Osteoblast (primary cell): Measurements from ENCODE around the gene GAB3. TPM values are rescaled to one million over a fixed set of nuclear protein-coding genes. Genes with fewer than 3 reads are reported as not detected.

Source experiments
- DNase-seq: peaks from one replicate; pipeline ENCODE4 v3.0.0; 2011; ENCODE audit warnings: low spot score, mixed read lengths; ENCODE audit not compliant: insufficient read length; ENCODE audit errors: missing footprints
- H2AFZ ChIP-seq: 2 replicates; pipeline ENCODE4 v1.6.0; 2011; ENCODE audit warnings: mild to moderate bottlenecking, low read length
- H3K27ac ChIP-seq: 2 replicates; pipeline ENCODE4 v1.5.1; 2011; ENCODE audit warnings: mild to moderate bottlenecking, low read depth, low read length, moderate library complexity
- H3K27me3 ChIP-seq: 2 replicates; pipeline ENCODE4 v1.6.0; 2012; ENCODE audit warnings: mild to moderate bottlenecking, control low read depth, inconsistent platforms, low read length, moderate library complexity; ENCODE audit not compliant: insufficient read depth
- H3K36me3 ChIP-seq: 2 replicates; pipeline ENCODE4 v1.5.1; 2011; ENCODE audit warnings: mild to moderate bottlenecking, low read length, control low read depth, moderate library complexity; ENCODE audit not compliant: insufficient read depth
- H3K4me1 ChIP-seq: 2 replicates; pipeline ENCODE4 v1.5.1; 2011; ENCODE audit warnings: mild to moderate bottlenecking, low read length, control low read depth, moderate library complexity; ENCODE audit not compliant: insufficient read depth
- H3K4me2 ChIP-seq: 2 replicates; pipeline ENCODE4 v1.6.0; 2011; ENCODE audit warnings: mild to moderate bottlenecking, low read length; ENCODE audit not compliant: insufficient read depth
- H3K4me3 ChIP-seq: fragments of 200-600 bp; sonication (generic); 3 replicates; pipeline ENCODE4 v1.5.1; 2012; ENCODE audit warnings: mild to moderate bottlenecking, low read length, inconsistent platforms; ENCODE audit not compliant: insufficient read depth
- H3K79me2 ChIP-seq: 2 replicates; pipeline ENCODE4 v1.6.0; 2012; ENCODE audit warnings: mild to moderate bottlenecking, low read length, control low read depth, inconsistent platforms; ENCODE audit not compliant: insufficient read depth
- H3K9me3 ChIP-seq: 2 replicates; pipeline ENCODE4 v1.5.1; 2011; ENCODE audit warnings: low read depth, low read length, control low read depth
- H4K20me1 ChIP-seq: 2 replicates; pipeline ENCODE4 v1.6.0; 2012; ENCODE audit warnings: mild to moderate bottlenecking, low read length, control low read depth; ENCODE audit not compliant: insufficient read depth
- CTCF ChIP-seq: IDR thresholded peaks from 2 replicates; pipeline ENCODE4 v1.5.1; 2011; ENCODE audit warnings: mild to moderate bottlenecking, low read depth, low read length, moderate library complexity; ENCODE audit errors: extremely low read depth
- total RNA-seq: library from RNA; depleted of rRNA; stranded (reverse); fragments of >200 nt; gene quantifications from 2 replicates; pipeline ENCODE4 v1.2.3, GENCODE V29; 2012

The GAB3 gene
- total RNA-seq, 1 donor, result 6.9 TPM

- H3K79me2 ChIP-seq, result no peaks in the 10 kb centered on the region
- H2AFZ ChIP-seq, result no peak overlapping the region
- H3K27ac ChIP-seq, result no peak overlapping the region
- H3K4me3 ChIP-seq, result no peak overlapping the region
- no peak for TF ChIP-seq CTCF
- H4K20me1 ChIP-seq, result peaks cover 4% of the 10 kb centered on the region
- peaks cover 21% of the 10 kb centered on the region for H3K4me1 ChIP-seq
- no peak overlapping the region for H3K4me2 ChIP-seq
- no peak for DNase-seq
- H3K27me3 ChIP-seq, result no peaks in the 10 kb centered on the region
- H3K36me3 ChIP-seq, result peaks cover 40% of the 10 kb centered on the region
- H3K9me3 ChIP-seq, result no peaks in the 10 kb centered on the region
These were observed 25.9 kb upstream of the GAB3 start for GRCh38 chrX:154776753-154777152.

- peaks cover 4% of the 10 kb centered on the region for H4K20me1 ChIP-seq
- DNase-seq, result peak; percentile 89
These were observed 24.8 kb upstream of the GAB3 start for GRCh38 chrX:154775419-154776349.

GRCh38 chrX:154774622-154775021 lies 23.7 kb upstream of the GAB3 start:
- H2AFZ ChIP-seq, result no peak overlapping the region

More at GRCh38 chrX:154775419-154776349, 24.8 kb upstream of the GAB3 start:
- Histone ChIP-seq H3K4me1 (peaks cover 16% of the 10 kb centered on the region), H3K9me3 (no peaks in the 10 kb centered on the region), H2AFZ (no peak overlapping the region), H3K79me2 (peaks cover under 1% of the 10 kb centered on the region), H3K36me3 (peaks cover 48% of the 10 kb centered on the region), H3K4me2 (no peak overlapping the region), H3K4me3 (no peak overlapping the region), H3K27me3 (no peaks in the 10 kb centered on the region), H3K27ac (no peak overlapping the region)
- no peak for TF ChIP-seq CTCF

More at GRCh38 chrX:154774622-154775021, 23.7 kb upstream of the GAB3 start:
- Histone ChIP-seq H3K4me1 (peaks cover 16% of the 10 kb centered on the region), H3K4me2 (no peak overlapping the region), H3K27ac (no peak overlapping the region), H3K9me3 (no peaks in the 10 kb centered on the region), H3K79me2 (peaks cover 3% of the 10 kb centered on the region), H3K4me3 (no peak overlapping the region), H3K36me3 (peaks cover 52% of the 10 kb centered on the region), H3K27me3 (no peaks in the 10 kb centered on the region), H4K20me1 (peaks cover 4% of the 10 kb centered on the region)
- no peak for DNase-seq
- no peak for TF ChIP-seq CTCF
